ENCODE measurements around the gene MBTPS1.

- TF ChIP-seq CTCF (IDR thresholded peaks at IDR 0.05) = no peak
- TF ChIP-seq POLR2A (IDR thresholded peaks at IDR 0.05) = no peak
These were observed 31.0 kb downstream of the MBTPS1 start for GRCh38 chr16:84085773-84086172.

Measured in esophagus squamous epithelium (tissue), 4 donors.